Osteocyte (in vitro differentiated cells): ENCODE data around the gene ATP6V1E1. TPM values are rescaled to one million over a fixed set of nuclear protein-coding genes. Genes with fewer than 3 reads are reported as not detected.

Experiments used
- DNase-seq: peaks from one replicate; pipeline ENCODE4 v3.0.0; 2021; ENCODE audit warnings: mixed read lengths; ENCODE audit not compliant: unreplicated experiment; ENCODE audit errors: extremely low spot score
- H3K27ac Mint-ChIP-seq: one replicate; pipeline ENCODE4 v1.8.0; 2021; ENCODE audit warnings: mild to moderate bottlenecking, mixed read lengths; ENCODE audit not compliant: unreplicated experiment
- H3K27me3 Mint-ChIP-seq: one replicate; pipeline ENCODE4 v1.8.0; 2021; ENCODE audit warnings: mixed read lengths; ENCODE audit not compliant: unreplicated experiment
- H3K36me3 Mint-ChIP-seq: one replicate; pipeline ENCODE4 v1.8.0; 2021; ENCODE audit warnings: mixed read lengths; ENCODE audit not compliant: unreplicated experiment
- H3K4me1 Mint-ChIP-seq: one replicate; pipeline ENCODE4 v1.8.0; 2021; ENCODE audit warnings: mixed read lengths; ENCODE audit not compliant: unreplicated experiment
- H3K4me3 Mint-ChIP-seq: one replicate; pipeline ENCODE4 v1.8.0; 2021; ENCODE audit warnings: mild to moderate bottlenecking, moderate library complexity, mixed read lengths; ENCODE audit not compliant: unreplicated experiment
- H3K9me3 Mint-ChIP-seq: one replicate; pipeline ENCODE4 v1.8.0; 2021; ENCODE audit warnings: mixed read lengths; ENCODE audit not compliant: unreplicated experiment
- total RNA-seq: library from RNA; stranded (reverse); gene quantifications from 2 replicates; pipeline ENCODE4 v1.2.1, GENCODE V29; 2021
- TF ChIP-seq, protein P1 (sequence below): fragments of 200-600 bp; sonication (generic); IDR thresholded peaks from 2 replicates; pipeline ENCODE4 v1.5.0; 2021; ENCODE audit warnings: antibody characterized with exemption, mild to moderate bottlenecking, moderate library complexity

ATP6V1E1 gene
- total RNA-seq, 1 donor from 2014 or later, result 119 TPM

DNA sequence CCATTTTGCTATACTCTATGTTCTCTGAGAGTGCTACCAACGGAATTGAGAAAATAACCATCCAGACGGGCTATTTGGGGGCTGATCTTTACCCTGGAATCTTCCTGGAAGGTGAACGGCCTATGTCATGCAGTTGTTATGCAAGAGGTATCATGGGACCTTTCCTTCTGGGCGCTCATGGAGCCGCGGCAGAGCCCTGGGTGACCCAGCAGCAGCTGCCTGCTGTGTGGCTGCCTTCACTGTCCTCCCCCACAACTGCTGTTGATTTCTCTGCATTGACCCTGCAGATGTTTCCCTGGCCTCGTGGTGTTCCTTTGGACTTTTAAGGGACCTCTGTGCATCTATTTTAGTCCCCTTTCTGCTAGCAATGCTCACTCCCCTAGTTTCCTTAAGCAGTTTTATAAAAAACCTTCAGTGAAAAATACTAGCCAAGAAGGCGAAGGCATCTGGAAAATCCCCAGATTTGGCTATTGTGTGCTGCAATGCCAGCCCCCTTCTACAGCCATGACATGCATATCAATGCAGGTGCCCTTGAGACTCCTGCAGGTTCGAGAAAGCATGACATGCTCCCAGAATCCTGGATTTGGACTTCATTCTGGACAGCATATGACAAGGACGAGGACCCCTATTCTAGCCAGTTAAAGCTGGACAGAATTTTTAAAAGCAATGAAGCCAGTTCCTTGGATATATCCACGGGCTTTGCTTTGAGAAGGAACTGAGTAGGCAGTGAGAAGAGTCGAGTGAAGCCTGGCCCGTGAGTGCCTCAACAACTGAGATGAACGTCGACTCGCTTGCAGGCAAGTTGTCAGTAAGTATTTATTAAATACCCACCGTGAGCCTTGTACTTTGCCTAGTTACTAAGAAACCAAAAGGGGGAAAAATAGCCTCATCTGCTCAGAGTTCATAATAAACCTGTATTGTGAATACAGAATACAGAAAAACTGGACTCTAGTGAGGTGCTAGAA, 65.4 kb downstream of the ATP6V1E1 start, which contains the start of gene SLC25A18:
Gene SLC25A18, plus strand, starts transcription at position 593 of the 965 bp plus-strand sequence. CDS start 16,447 bp downstream, outside the sequence.
- no peak for DNase-seq
- TF ChIP-seq, protein P1, sequence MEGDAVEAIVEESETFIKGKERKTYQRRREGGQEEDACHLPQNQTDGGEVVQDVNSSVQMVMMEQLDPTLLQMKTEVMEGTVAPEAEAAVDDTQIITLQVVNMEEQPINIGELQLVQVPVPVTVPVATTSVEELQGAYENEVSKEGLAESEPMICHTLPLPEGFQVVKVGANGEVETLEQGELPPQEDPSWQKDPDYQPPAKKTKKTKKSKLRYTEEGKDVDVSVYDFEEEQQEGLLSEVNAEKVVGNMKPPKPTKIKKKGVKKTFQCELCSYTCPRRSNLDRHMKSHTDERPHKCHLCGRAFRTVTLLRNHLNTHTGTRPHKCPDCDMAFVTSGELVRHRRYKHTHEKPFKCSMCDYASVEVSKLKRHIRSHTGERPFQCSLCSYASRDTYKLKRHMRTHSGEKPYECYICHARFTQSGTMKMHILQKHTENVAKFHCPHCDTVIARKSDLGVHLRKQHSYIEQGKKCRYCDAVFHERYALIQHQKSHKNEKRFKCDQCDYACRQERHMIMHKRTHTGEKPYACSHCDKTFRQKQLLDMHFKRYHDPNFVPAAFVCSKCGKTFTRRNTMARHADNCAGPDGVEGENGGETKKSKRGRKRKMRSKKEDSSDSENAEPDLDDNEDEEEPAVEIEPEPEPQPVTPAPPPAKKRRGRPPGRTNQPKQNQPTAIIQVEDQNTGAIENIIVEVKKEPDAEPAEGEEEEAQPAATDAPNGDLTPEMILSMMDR, result no peak
- Mint-ChIP-seq H3K36me3 (no peaks in the 10 kb centered on the region), H3K4me1 (peaks cover 9% of the 10 kb centered on the region), H3K9me3 (no peaks in the 10 kb centered on the region), H3K27ac (no peak within 1 kb of the TSS), H3K4me3 (no peak within 1 kb of the TSS), H3K27me3 (no peaks in the 10 kb centered on the region)

DNA sequence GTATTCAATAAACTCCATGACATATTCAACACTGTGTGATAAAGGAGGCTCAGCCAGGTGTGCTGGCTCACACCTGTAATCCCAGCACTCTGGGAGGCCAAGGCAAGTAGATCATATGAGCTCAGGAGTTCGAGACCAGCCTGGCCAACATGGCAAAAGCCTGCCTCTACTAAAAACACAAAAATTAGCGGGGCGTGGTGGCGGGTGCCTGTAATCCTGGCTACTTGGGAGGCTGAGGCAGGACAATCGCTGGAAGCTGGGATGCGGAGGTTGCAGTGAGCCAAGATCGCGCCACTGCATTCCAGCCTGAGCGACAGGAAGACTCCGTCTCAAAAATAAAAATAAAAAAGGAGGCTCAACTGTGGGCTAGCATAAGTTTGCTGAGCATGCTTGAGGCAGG, 69.4 kb downstream of the ATP6V1E1 start:
- Mint-ChIP-seq H3K4me1 (peaks cover 9% of the 10 kb centered on the region), H3K9me3 (no peaks in the 10 kb centered on the region), H3K36me3 (no peaks in the 10 kb centered on the region), H3K27ac (no peak overlapping the region), H3K27me3 (no peaks in the 10 kb centered on the region), H3K4me3 (no peak overlapping the region)
- no peak for DNase-seq
- TF ChIP-seq, protein P1, result no peak

DNA sequence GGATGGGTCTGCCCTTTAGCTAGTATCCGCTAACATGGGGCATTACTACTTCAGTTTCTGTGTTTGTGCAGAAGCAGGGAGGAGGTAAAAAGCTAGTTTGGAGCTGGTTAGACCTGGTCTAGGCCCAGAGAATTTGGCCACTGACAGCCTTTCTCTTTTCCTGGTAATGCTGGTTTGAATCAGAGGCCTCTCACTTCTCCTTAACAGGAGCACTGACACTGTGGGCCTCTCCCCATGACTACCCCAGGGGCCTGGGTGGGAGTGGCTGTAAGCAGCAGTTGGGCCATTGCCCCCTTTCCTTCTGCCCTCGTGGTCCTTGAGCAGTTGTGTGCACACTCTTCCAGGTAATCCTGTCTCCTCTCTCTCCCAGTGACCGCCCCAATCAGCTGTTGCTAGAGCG, 73.7 kb downstream of the ATP6V1E1 start:
- peaks cover 6% of the 10 kb centered on the region for H3K4me1 Mint-ChIP-seq
- no peak for DNase-seq
- no peak overlapping the region for H3K4me3 Mint-ChIP-seq
- peaks cover 2% of the 10 kb centered on the region for H3K27me3 Mint-ChIP-seq
- no peaks in the 10 kb centered on the region for H3K9me3 Mint-ChIP-seq
- TF ChIP-seq, protein P1, result no peak
- H3K36me3 Mint-ChIP-seq, result no peaks in the 10 kb centered on the region
- H3K27ac Mint-ChIP-seq, result no peak overlapping the region

DNA sequence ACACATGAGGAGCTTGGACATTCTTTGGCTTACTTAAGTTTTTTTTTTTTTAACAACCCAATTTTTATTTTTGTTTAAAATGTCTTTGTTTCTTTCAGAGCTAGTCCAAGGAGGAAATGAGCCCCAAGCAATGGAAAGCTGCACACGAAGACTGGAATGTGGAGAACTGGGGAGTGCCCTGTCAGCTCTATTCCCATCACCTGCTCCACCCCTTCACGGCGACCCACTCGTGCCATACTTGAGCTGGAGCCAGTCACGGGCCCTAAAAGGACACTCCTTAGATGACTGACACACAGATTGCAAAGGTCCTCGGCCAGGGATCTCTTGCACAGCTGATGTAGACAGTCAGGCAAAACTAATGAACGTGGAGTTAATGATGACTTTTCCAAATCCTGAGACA, 75.8 kb downstream of the ATP6V1E1 start:
- DNase-seq, result no peak
- no peaks in the 10 kb centered on the region for H3K36me3 Mint-ChIP-seq
- H3K27me3 Mint-ChIP-seq, result peaks cover 2% of the 10 kb centered on the region
- H3K4me1 Mint-ChIP-seq, result peaks cover 6% of the 10 kb centered on the region
- TF ChIP-seq, protein P1, result no peak
- no peak overlapping the region for H3K27ac Mint-ChIP-seq
- no peaks in the 10 kb centered on the region for H3K9me3 Mint-ChIP-seq
- H3K4me3 Mint-ChIP-seq, result no peak overlapping the region

DNA sequence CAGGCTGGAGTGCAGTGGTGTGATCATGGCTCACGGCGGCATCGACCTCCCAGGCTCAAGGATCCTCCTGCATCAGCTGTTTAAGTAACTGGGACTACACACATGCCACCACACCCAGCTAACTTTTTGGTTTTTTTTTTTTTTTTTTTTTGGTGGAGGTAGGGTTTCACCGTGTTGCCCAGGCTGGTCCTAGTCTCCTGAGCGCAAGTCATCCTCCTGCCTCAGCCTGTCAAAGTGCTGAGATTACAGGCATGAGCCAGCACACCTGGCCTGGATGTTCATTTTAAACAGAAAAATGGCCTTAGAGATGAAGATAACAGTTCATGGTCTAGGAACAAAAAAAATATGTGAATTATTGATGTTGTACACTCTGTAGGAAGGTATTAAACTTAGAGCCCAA, 78.9 kb downstream of the ATP6V1E1 start:
- TF ChIP-seq, protein P1, result no peak
- Mint-ChIP-seq H3K4me1 (peaks cover 6% of the 10 kb centered on the region), H3K4me3 (no peak overlapping the region), H3K9me3 (no peaks in the 10 kb centered on the region), H3K27me3 (peaks cover 2% of the 10 kb centered on the region), H3K27ac (no peak overlapping the region), H3K36me3 (no peaks in the 10 kb centered on the region)
- no peak for DNase-seq
